ENCODE measurements around the gene ERO1B.

Gene ERO1B

GRCh38 chr1:236176337-236177336, 105.1 kb downstream of the ERO1B start:
- no peak for DNase-seq

GRCh38 chr1:236175642-236176336, 106.0 kb downstream of the ERO1B start:
- DNase-seq, result no peak

DNA sequence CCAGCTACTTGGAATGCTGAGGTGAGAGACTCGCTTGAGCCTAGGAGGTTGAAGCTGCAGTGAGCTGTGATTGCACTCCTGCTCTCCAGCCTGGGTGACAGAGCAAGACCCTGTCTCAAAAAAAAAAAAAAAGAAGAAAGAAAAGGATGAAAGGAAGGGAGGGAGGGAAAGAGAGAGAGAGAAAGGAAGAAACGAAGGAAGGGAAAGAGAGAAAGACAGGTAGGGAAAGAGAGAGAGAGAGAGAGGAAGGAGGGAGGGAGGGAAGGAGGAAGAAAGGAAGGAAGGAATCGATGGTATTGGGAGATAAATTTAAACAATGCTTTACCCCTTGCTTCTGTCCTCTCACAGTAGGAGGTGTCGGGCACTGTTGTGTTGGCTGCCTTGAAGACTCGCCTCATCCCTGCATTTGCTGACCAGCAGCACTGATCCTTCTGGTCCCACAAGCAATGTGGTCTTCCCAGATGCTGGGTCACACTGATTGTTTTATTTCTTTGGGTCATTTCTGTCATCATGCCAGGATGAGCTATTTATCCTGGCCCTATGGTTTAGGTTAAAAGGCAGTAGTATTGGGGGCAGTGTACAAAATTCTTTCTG, 108.5 kb downstream of the ERO1B start:
- no peak for DNase-seq

GRCh38 chr1:236172041-236172579, 109.6 kb downstream of the ERO1B start:
- no peak for DNase-seq

DNA sequence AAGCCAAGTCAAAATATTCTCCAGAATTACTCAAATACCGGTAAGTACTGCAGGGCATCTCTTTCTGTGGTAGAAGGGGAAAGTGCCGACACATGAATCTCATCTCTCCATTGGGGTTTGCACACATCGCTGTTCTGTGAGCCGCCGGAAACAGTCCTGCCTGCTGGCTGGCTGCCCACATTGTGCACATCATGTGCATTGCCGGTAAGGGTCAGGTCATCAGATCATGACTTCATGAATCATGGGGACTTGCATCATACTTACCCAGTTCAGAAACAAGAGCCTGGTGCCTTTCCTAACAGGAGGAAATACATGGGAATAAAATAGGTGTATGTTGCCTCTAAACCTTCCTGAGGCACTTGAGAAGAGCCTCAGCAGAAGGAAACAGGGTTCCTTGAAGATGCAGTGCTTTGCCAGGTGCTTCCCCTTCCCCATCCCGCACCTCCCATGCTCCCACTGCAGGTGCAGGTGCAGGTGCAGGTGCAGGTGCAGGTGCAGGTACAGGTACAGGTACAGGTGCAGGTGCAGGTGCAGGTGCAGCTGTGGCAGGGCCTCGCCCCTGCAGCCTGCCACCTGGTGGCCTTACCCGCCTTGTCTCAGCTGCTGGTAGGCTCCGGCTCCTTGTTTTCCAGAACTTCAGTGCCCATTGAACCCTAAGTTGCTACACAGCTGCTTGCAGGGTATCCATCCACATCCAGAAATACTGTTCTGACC, 112.9 kb downstream of the ERO1B start:
- DNase-seq, result no peak

DNA sequence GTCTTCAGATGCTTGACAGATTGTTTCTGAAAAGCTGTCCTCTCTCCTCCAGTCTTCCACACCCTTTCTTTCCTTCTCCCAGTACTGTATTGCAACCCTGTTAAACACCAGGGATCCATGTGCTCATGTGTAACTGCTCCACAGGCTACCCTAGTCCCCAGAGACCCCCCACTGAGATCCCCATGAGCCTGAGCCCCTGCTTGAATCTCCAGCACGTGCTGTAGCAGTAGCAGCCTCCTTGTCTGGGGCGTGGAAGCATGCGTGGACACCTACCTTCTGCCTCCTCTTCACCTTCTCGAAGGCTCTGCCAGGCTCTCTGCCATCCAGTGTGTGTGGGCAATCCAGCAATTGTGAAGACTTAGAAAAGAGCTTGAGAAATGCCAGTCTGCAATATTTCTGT, 114.2 kb downstream of the ERO1B start:
- DNase-seq, result no peak

GRCh38 chr1:236167154-236167553, 114.6 kb downstream of the ERO1B start:
- no peak for DNase-seq

GRCh38 chr1:236166041-236166440, 115.7 kb downstream of the ERO1B start:
- no peak for DNase-seq

Measured in NCI-H2081 treated with DMSO at 0.1 percent for 48 hours (cell line).